ENCODE measurements around the gene MRPS11. TPM values are rescaled to one million over a fixed set of nuclear protein-coding genes. Genes with fewer than 3 reads are reported as not detected.
"Not testable (repeated sequence)": the region's sequence is repeated elsewhere in the genome, so short reads cannot be mapped to it uniquely, and the experiment has no call there.

The MRPS11 gene
- polyA plus RNA-seq, 2 donors = 23.7 to 42.3 TPM

GRCh38 chr15:88434106-88434505 is 33.4 kb upstream of the MRPS11 start:
- H3K27ac ChIP-seq (ENCODE audit: low read depth in 2 of 2, low read length in 1 of 2); H3K9me3 ChIP-seq (ENCODE audit: control insufficient read depth in 2 of 2, insufficient read depth in 1 of 2, low read depth in 1 of 2, low read length in 1 of 2); H3K27me3 ChIP-seq (ENCODE audit: control insufficient read depth in 1 of 2, insufficient read depth in 2 of 2, low read length in 2 of 2); H3K4me1 ChIP-seq (ENCODE audit: control insufficient read depth in 2 of 2, insufficient read depth in 2 of 2, low read length in 1 of 2); H3K36me3 ChIP-seq (ENCODE audit: control insufficient read depth in 2 of 2, insufficient read depth in 2 of 2, low read length in 1 of 2); H3K4me3 ChIP-seq (ENCODE audit: low read depth in 1 of 2, low read length in 2 of 2): not testable (repeated sequence)
- WGBS, 2 donors = 75 to 76% methylated on average over 5 of the region's 5 CpGs

- no peaks in the 10 kb centered on the region for H3K27me3 ChIP-seq (ENCODE audit: control insufficient read depth in 1 of 2, insufficient read depth in 2 of 2, low read length in 2 of 2)
- H3K27ac ChIP-seq (ENCODE audit: low read depth in 2 of 2, low read length in 1 of 2) = no peak overlapping the region
- no peaks in the 10 kb centered on the region for H3K9me3 ChIP-seq (ENCODE audit: control insufficient read depth in 2 of 2, insufficient read depth in 1 of 2, low read depth in 1 of 2, low read length in 1 of 2)
- no peaks in the 10 kb centered on the region for H3K4me1 ChIP-seq (ENCODE audit: control insufficient read depth in 2 of 2, insufficient read depth in 2 of 2, low read length in 1 of 2)
- H3K36me3 ChIP-seq (ENCODE audit: control insufficient read depth in 2 of 2, insufficient read depth in 2 of 2, low read length in 1 of 2) = no peaks in the 10 kb centered on the region
- WGBS, 2 donors = 74 to 76% methylated on average over 5 of the region's 5 CpGs
- H3K4me3 ChIP-seq (ENCODE audit: low read depth in 1 of 2, low read length in 2 of 2) = no peak overlapping the region
Observed at GRCh38 chr15:88438181-88438580, 29.3 kb upstream of the MRPS11 start.

GRCh38 chr15:88440021-88440420 is 27.5 kb upstream of the MRPS11 start:
- 57 to 67% methylated on average over 1 of the region's 1 CpG for WGBS, 2 donors
- Histone ChIP-seq H3K9me3 (ENCODE audit: control insufficient read depth in 2 of 2, insufficient read depth in 1 of 2, low read depth in 1 of 2, low read length in 1 of 2) (peaks cover 0 to 3% of the 10 kb centered on the region in 2 donors), H3K27ac (ENCODE audit: low read depth in 2 of 2, low read length in 1 of 2) (no peak overlapping the region), H3K27me3 (ENCODE audit: control insufficient read depth in 1 of 2, insufficient read depth in 2 of 2, low read length in 2 of 2) (peaks cover 0 to 2% of the 10 kb centered on the region in 2 donors), H3K36me3 (ENCODE audit: control insufficient read depth in 2 of 2, insufficient read depth in 2 of 2, low read length in 1 of 2) (no peaks in the 10 kb centered on the region), H3K4me1 (ENCODE audit: control insufficient read depth in 2 of 2, insufficient read depth in 2 of 2, low read length in 1 of 2) (no peaks in the 10 kb centered on the region), H3K4me3 (ENCODE audit: low read depth in 1 of 2, low read length in 2 of 2) (no peak overlapping the region)

GRCh38 chr15:88441076-88441730 is 26.3 kb upstream of the MRPS11 start:
- H3K36me3 ChIP-seq (ENCODE audit: control insufficient read depth in 2 of 2, insufficient read depth in 2 of 2, low read length in 1 of 2) = no peaks in the 10 kb centered on the region
- H3K4me3 ChIP-seq (ENCODE audit: low read depth in 1 of 2, low read length in 2 of 2) = no peak overlapping the region
- peaks cover 0 to 2% of the 10 kb centered on the region in 2 donors for H3K27me3 ChIP-seq (ENCODE audit: control insufficient read depth in 1 of 2, insufficient read depth in 2 of 2, low read length in 2 of 2)
- H3K9me3 ChIP-seq (ENCODE audit: control insufficient read depth in 2 of 2, insufficient read depth in 1 of 2, low read depth in 1 of 2, low read length in 1 of 2) = peaks cover 0 to 3% of the 10 kb centered on the region in 2 donors
- no peak overlapping the region for H3K27ac ChIP-seq (ENCODE audit: low read depth in 2 of 2, low read length in 1 of 2)
- WGBS, 2 donors = 80 to 92% methylated on average over 2 of the region's 2 CpGs
- no peaks in the 10 kb centered on the region for H3K4me1 ChIP-seq (ENCODE audit: control insufficient read depth in 2 of 2, insufficient read depth in 2 of 2, low read length in 1 of 2)

- Histone ChIP-seq H3K36me3 (ENCODE audit: control insufficient read depth in 2 of 2, insufficient read depth in 2 of 2, low read length in 1 of 2) (no peaks in the 10 kb centered on the region), H3K27ac (ENCODE audit: low read depth in 2 of 2, low read length in 1 of 2) (no peak overlapping the region), H3K27me3 (ENCODE audit: control insufficient read depth in 1 of 2, insufficient read depth in 2 of 2, low read length in 2 of 2) (peaks cover 0 to 2% of the 10 kb centered on the region in 2 donors), H3K4me3 (ENCODE audit: low read depth in 1 of 2, low read length in 2 of 2) (no peak overlapping the region), H3K4me1 (ENCODE audit: control insufficient read depth in 2 of 2, insufficient read depth in 2 of 2, low read length in 1 of 2) (peaks cover 0 to 3% of the 10 kb centered on the region in 2 donors), H3K9me3 (ENCODE audit: control insufficient read depth in 2 of 2, insufficient read depth in 1 of 2, low read depth in 1 of 2, low read length in 1 of 2) (peaks cover 0 to 3% of the 10 kb centered on the region in 2 donors)
- whole genome bisulfite sequencing, 2 donors = 71 to 77% methylated on average over 1 of the region's 1 CpG
Observed at GRCh38 chr15:88447206-88447605, 20.3 kb upstream of the MRPS11 start.

GRCh38 chr15:88447741-88448140 is 19.8 kb upstream of the MRPS11 start:
- Histone ChIP-seq H3K4me3 (ENCODE audit: low read depth in 1 of 2, low read length in 2 of 2) (no peak overlapping the region), H3K27ac (ENCODE audit: low read depth in 2 of 2, low read length in 1 of 2) (no peak overlapping the region), H3K36me3 (ENCODE audit: control insufficient read depth in 2 of 2, insufficient read depth in 2 of 2, low read length in 1 of 2) (no peaks in the 10 kb centered on the region), H3K27me3 (ENCODE audit: control insufficient read depth in 1 of 2, insufficient read depth in 2 of 2, low read length in 2 of 2) (peaks cover 0 to 2% of the 10 kb centered on the region in 2 donors), H3K9me3 (ENCODE audit: control insufficient read depth in 2 of 2, insufficient read depth in 1 of 2, low read depth in 1 of 2, low read length in 1 of 2) (peaks cover 0 to 3% of the 10 kb centered on the region in 2 donors), H3K4me1 (ENCODE audit: control insufficient read depth in 2 of 2, insufficient read depth in 2 of 2, low read length in 1 of 2) (peaks cover 0 to 3% of the 10 kb centered on the region in 2 donors)
- 83 to 86% methylated on average over 1 of the region's 1 CpG for WGBS, 2 donors

- WGBS, 2 donors = 80 to 90% methylated on average over 5 of the region's 5 CpGs
- Histone ChIP-seq H3K27ac (ENCODE audit: low read depth in 2 of 2, low read length in 1 of 2) (no peak overlapping the region), H3K36me3 (ENCODE audit: control insufficient read depth in 2 of 2, insufficient read depth in 2 of 2, low read length in 1 of 2) (no peaks in the 10 kb centered on the region), H3K9me3 (ENCODE audit: control insufficient read depth in 2 of 2, insufficient read depth in 1 of 2, low read depth in 1 of 2, low read length in 1 of 2) (no peaks in the 10 kb centered on the region), H3K27me3 (ENCODE audit: control insufficient read depth in 1 of 2, insufficient read depth in 2 of 2, low read length in 2 of 2) (no peaks in the 10 kb centered on the region), H3K4me3 (ENCODE audit: low read depth in 1 of 2, low read length in 2 of 2) (no peak overlapping the region), H3K4me1 (ENCODE audit: control insufficient read depth in 2 of 2, insufficient read depth in 2 of 2, low read length in 1 of 2) (peaks cover 0 to 3% of the 10 kb centered on the region in 2 donors)
Observed at GRCh38 chr15:88448991-88449461, 18.5 kb upstream of the MRPS11 start.

- Histone ChIP-seq H3K9me3 (ENCODE audit: control insufficient read depth in 2 of 2, insufficient read depth in 1 of 2, low read depth in 1 of 2, low read length in 1 of 2) (no peaks in the 10 kb centered on the region), H3K27ac (ENCODE audit: low read depth in 2 of 2, low read length in 1 of 2) (no peak overlapping the region), H3K36me3 (ENCODE audit: control insufficient read depth in 2 of 2, insufficient read depth in 2 of 2, low read length in 1 of 2) (no peaks in the 10 kb centered on the region), H3K4me1 (ENCODE audit: control insufficient read depth in 2 of 2, insufficient read depth in 2 of 2, low read length in 1 of 2) (peaks cover 0 to 3% of the 10 kb centered on the region in 2 donors), H3K27me3 (ENCODE audit: control insufficient read depth in 1 of 2, insufficient read depth in 2 of 2, low read length in 2 of 2) (no peaks in the 10 kb centered on the region), H3K4me3 (ENCODE audit: low read depth in 1 of 2, low read length in 2 of 2) (no peak overlapping the region)
- WGBS, 2 donors = 88% methylated on average over 8 of the region's 8 CpGs
Observed at GRCh38 chr15:88449581-88449980, 17.9 kb upstream of the MRPS11 start.

GRCh38 chr15:88450125-88450798 is 17.2 kb upstream of the MRPS11 start:
- no peak overlapping the region for H3K4me3 ChIP-seq (ENCODE audit: low read depth in 1 of 2, low read length in 2 of 2)
- no peaks in the 10 kb centered on the region for H3K36me3 ChIP-seq (ENCODE audit: control insufficient read depth in 2 of 2, insufficient read depth in 2 of 2, low read length in 1 of 2)
- no peaks in the 10 kb centered on the region for H3K27me3 ChIP-seq (ENCODE audit: control insufficient read depth in 1 of 2, insufficient read depth in 2 of 2, low read length in 2 of 2)
- peaks cover 4 to 10% of the 10 kb centered on the region in 2 donors for H3K4me1 ChIP-seq (ENCODE audit: control insufficient read depth in 2 of 2, insufficient read depth in 2 of 2, low read length in 1 of 2)
- WGBS, 2 donors = 4 to 5% methylated on average over 12 of the region's 12 CpGs
- H3K9me3 ChIP-seq (ENCODE audit: control insufficient read depth in 2 of 2, insufficient read depth in 1 of 2, low read depth in 1 of 2, low read length in 1 of 2) = no peaks in the 10 kb centered on the region
- H3K27ac ChIP-seq (ENCODE audit: low read depth in 2 of 2, low read length in 1 of 2) = no peak overlapping the region
